Stimulated activated naive CD8-positive, alpha-beta T cell treated with anti-CD3 and anti-CD28 coated beads, Interleukin-15, Interleukin-2, amounts not matched to agents 100 ng/mL and 50 ng/mL, for 24 hours (primary cell): ENCODE data around the gene EPHB6.

Experiments
- H3K27ac Mint-ChIP-seq: one replicate; pipeline ENCODE4 v1.8.0; 2021; ENCODE audit warnings: mild to moderate bottlenecking, mixed read lengths
- H3K27me3 Mint-ChIP-seq: one replicate; pipeline ENCODE4 v1.8.0; 2021; ENCODE audit warnings: mixed read lengths
- H3K36me3 Mint-ChIP-seq: one replicate; pipeline ENCODE4 v1.8.0; 2021; ENCODE audit warnings: low read depth, mixed read lengths
- H3K4me1 Mint-ChIP-seq: one replicate; pipeline ENCODE4 v1.8.0; 2021; ENCODE audit warnings: low read depth, mixed read lengths
- H3K4me3 Mint-ChIP-seq: one replicate; pipeline ENCODE4 v1.8.0; 2021; ENCODE audit warnings: mild to moderate bottlenecking, mixed read lengths
- H3K9me3 Mint-ChIP-seq: one replicate; pipeline ENCODE4 v1.8.0; 2021; ENCODE audit warnings: mixed read lengths

The EPHB6 gene

GRCh38 chr7:142887282-142888015 lies 32.6 kb downstream of the EPHB6 start:
- H3K27me3 Mint-ChIP-seq: no peaks in the 10 kb centered on the region
- no peaks in the 10 kb centered on the region for H3K36me3 Mint-ChIP-seq
- no peak overlapping the region for H3K27ac Mint-ChIP-seq
- no peaks in the 10 kb centered on the region for H3K9me3 Mint-ChIP-seq
- no peaks in the 10 kb centered on the region for H3K4me1 Mint-ChIP-seq
- H3K4me3 Mint-ChIP-seq: no peak overlapping the region

- Mint-ChIP-seq H3K4me3 (no peak overlapping the region), H3K36me3 (no peaks in the 10 kb centered on the region), H3K27ac (no peak overlapping the region), H3K9me3 (no peaks in the 10 kb centered on the region), H3K27me3 (no peaks in the 10 kb centered on the region), H3K4me1 (no peaks in the 10 kb centered on the region)
Observed at GRCh38 chr7:142889816-142890215, 34.9 kb downstream of the EPHB6 start.

DNA sequence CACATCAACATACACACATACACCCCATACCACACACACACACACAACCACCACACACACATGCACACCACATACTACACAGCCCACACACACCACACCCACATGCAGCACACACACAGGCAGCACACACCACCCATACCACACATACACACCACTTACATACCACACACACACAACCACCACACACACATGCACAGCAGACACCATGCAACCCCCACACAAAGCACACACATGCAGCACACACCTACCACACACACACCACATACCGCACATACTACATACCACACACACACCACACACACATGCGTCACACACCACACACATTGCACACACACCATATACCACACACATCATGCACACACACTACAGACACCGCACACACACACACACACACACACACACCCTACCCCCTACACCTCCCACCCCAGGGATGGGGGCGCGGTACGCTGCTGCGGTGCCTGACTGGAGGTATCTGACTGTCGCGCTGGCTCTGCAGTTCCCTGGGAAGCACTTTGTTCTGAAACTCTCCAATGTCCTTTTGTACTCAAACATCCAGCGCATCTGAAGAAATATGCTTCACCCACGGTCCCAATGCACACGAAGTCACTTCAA lies 36.1 kb downstream of the EPHB6 start:
- H3K9me3 Mint-ChIP-seq: no peaks in the 10 kb centered on the region
- H3K27me3 Mint-ChIP-seq: no peaks in the 10 kb centered on the region
- H3K27ac Mint-ChIP-seq: no peak overlapping the region
- no peaks in the 10 kb centered on the region for H3K36me3 Mint-ChIP-seq
- no peak overlapping the region for H3K4me3 Mint-ChIP-seq
- no peaks in the 10 kb centered on the region for H3K4me1 Mint-ChIP-seq

DNA sequence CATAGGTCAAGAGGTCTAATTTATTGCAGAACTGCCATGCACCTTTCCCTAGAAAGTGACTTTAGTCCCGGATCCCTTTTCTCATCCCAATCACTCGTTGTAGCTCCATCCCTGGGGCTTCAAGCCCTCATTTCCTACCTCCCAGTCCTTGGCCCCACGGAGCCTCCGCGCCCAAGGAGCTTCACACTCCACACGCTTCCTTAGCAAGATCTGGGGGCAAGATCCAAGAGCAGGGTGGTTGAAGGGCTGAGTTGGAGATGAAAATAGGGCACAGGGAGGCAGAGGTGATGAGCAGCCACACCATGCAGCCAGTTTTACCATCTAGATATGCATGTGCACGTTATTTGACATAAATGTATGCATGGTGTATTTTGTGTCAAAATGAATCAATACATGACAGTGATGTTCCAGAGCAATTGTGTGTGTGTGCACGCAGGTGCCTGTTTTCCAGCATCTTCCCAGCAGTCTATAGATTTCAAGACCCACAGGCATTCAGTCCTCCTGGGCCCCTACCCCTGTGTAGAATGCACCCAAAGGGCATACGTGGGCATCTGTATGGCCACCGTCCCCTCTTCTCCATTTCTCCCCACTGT lies 36.7 kb downstream of the EPHB6 start:
- Mint-ChIP-seq H3K4me3 (no peak overlapping the region), H3K4me1 (no peaks in the 10 kb centered on the region), H3K27ac (no peak overlapping the region), H3K36me3 (no peaks in the 10 kb centered on the region), H3K27me3 (no peaks in the 10 kb centered on the region), H3K9me3 (no peaks in the 10 kb centered on the region)

GRCh38 chr7:142892951-142893350 lies 38.1 kb downstream of the EPHB6 start:
- H3K36me3 Mint-ChIP-seq: no peaks in the 10 kb centered on the region
- no peaks in the 10 kb centered on the region for H3K27me3 Mint-ChIP-seq
- H3K4me1 Mint-ChIP-seq: no peaks in the 10 kb centered on the region
- H3K9me3 Mint-ChIP-seq: no peaks in the 10 kb centered on the region
- H3K4me3 Mint-ChIP-seq: no peak overlapping the region
- H3K27ac Mint-ChIP-seq: no peak overlapping the region

DNA sequence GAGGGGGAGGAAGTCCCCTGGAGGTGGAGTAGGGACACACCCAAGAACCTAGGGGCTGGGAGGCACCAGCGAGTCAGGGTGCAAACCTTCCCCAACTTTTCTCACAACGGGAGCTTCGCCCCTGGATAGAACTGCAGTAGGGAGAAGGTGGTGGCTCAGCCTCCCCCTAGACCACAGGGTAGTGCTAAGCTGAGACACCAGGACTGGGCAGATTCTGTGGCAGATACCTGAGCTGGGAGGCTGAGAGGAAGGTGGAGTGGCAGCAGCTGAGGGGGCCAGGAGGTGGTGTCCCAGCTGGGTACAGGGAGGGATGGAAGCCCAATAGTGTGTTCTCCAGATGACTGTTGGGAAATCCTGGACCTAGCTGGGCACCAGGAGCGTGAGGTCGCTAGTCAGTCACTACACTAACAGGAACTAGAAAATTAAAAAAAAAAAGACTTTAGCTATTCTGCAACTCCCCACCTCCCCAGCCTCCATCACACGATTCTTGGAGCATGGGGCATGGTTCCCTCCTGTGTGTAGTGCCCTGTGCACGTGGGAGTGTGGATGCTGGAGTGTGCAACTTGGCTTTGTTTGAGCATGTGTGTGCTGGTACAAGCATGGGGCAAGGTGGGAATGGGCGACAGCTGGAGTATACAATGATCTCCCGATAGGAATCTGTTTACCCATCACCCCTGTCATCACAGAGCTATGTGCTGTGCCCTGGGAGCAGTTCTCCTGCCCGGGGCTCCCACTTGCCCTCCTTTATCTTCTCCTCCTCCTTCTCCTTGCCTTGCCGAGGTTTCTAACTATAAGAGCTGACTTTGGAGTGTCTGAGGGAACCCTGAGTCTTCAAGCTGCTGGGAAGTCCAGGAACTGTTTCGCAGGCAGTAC lies 39.5 kb downstream of the EPHB6 start:
- Mint-ChIP-seq H3K9me3 (no peaks in the 10 kb centered on the region), H3K27ac (no peak overlapping the region), H3K27me3 (no peaks in the 10 kb centered on the region), H3K4me3 (no peak overlapping the region), H3K4me1 (no peaks in the 10 kb centered on the region), H3K36me3 (no peaks in the 10 kb centered on the region)

GRCh38 chr7:142894985-142895593 lies 40.2 kb downstream of the EPHB6 start:
- no peak overlapping the region for H3K27ac Mint-ChIP-seq
- no peaks in the 10 kb centered on the region for H3K4me1 Mint-ChIP-seq
- H3K9me3 Mint-ChIP-seq: no peaks in the 10 kb centered on the region
- H3K27me3 Mint-ChIP-seq: no peaks in the 10 kb centered on the region
- no peak overlapping the region for H3K4me3 Mint-ChIP-seq
- H3K36me3 Mint-ChIP-seq: no peaks in the 10 kb centered on the region

- H3K27ac Mint-ChIP-seq: no peak overlapping the region
- no peak overlapping the region for H3K4me3 Mint-ChIP-seq
- H3K36me3 Mint-ChIP-seq: no peaks in the 10 kb centered on the region
- no peaks in the 10 kb centered on the region for H3K27me3 Mint-ChIP-seq
- H3K4me1 Mint-ChIP-seq: no peaks in the 10 kb centered on the region
- no peaks in the 10 kb centered on the region for H3K9me3 Mint-ChIP-seq
Observed at GRCh38 chr7:142896151-142896550, 41.3 kb downstream of the EPHB6 start.

DNA sequence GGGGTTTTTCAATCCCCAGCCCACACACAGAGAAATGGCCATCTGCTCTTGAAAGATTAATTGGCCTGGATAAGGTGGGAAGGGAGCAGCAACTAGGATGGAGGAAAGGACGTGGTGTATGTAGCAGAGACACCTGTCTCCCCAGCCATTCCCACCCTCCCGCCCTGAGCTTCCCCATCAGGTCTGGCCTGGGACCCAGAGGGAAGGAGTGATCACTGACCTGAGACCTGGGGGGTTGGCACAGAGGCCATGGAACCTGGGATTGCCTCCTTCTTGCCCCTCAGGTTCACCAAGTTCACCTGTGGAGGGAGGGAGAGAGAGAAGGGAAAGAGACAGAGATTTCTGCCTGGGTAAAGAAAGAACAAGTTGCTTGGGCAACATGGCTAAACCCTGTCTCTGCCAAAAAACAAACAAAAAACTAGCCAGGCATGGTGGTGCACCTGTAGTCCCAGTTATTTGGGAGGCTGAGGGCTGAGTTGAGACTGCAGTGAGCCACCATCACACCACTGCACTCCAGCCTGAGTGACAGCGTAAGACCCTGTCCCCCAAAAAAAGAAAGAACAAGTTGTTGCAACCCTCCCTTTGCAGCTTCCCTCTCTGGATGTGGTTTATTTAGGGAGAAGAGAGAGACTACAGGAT lies 42.0 kb downstream of the EPHB6 start:
- Mint-ChIP-seq H3K4me3 (no peak overlapping the region), H3K4me1 (no peaks in the 10 kb centered on the region), H3K9me3 (no peaks in the 10 kb centered on the region), H3K27ac (no peak overlapping the region), H3K36me3 (no peaks in the 10 kb centered on the region), H3K27me3 (no peaks in the 10 kb centered on the region)

GRCh38 chr7:142897691-142898090 lies 42.8 kb downstream of the EPHB6 start:
- Mint-ChIP-seq H3K27me3 (no peaks in the 10 kb centered on the region), H3K4me1 (no peaks in the 10 kb centered on the region), H3K9me3 (no peaks in the 10 kb centered on the region), H3K27ac (no peak overlapping the region), H3K36me3 (no peaks in the 10 kb centered on the region), H3K4me3 (no peak overlapping the region)

DNA sequence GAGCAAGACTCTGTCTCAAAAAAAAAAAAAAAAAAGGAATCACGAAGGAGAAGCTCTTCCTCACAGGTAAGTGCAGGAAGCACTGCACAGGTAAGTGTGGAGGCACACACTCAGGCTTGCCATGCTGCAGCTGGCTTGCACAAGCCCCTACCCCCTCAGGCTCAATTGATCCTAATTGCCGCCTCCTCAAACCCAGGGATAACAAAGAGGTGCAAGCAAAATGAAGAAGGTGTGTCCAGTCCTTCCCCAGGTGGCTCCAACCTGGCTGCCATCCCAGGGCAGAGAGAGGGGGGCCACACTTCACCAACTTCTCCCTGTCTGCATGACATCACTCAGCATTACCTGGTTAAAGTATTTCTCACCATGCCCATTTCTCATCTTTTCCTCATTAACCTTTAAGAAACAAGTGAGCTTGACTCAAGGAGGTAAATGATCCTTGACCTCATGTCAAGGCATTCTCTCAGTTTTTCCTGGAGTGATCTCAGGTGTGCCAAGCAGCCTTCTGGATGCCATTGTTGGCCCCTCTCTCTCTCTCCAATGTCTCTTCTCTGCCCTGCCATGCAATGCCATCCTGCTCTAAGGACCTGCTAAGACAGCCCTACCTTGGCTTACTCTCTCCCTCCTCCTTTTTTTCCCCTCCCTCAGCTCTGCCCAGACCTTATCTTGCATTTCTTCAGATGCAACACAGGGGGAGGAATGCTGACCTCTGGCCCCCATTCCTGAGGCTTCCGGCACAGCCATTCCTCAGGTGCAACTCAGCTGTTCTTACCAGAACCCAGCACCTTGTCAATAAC lies 43.7 kb downstream of the EPHB6 start:
- Mint-ChIP-seq H3K36me3 (no peaks in the 10 kb centered on the region), H3K9me3 (no peaks in the 10 kb centered on the region), H3K4me1 (no peaks in the 10 kb centered on the region), H3K4me3 (no peak overlapping the region), H3K27ac (no peak overlapping the region), H3K27me3 (no peaks in the 10 kb centered on the region)

GRCh38 chr7:142899661-142900060 lies 44.8 kb downstream of the EPHB6 start:
- Mint-ChIP-seq H3K4me3 (no peak overlapping the region), H3K36me3 (no peaks in the 10 kb centered on the region), H3K4me1 (no peaks in the 10 kb centered on the region)

DNA sequence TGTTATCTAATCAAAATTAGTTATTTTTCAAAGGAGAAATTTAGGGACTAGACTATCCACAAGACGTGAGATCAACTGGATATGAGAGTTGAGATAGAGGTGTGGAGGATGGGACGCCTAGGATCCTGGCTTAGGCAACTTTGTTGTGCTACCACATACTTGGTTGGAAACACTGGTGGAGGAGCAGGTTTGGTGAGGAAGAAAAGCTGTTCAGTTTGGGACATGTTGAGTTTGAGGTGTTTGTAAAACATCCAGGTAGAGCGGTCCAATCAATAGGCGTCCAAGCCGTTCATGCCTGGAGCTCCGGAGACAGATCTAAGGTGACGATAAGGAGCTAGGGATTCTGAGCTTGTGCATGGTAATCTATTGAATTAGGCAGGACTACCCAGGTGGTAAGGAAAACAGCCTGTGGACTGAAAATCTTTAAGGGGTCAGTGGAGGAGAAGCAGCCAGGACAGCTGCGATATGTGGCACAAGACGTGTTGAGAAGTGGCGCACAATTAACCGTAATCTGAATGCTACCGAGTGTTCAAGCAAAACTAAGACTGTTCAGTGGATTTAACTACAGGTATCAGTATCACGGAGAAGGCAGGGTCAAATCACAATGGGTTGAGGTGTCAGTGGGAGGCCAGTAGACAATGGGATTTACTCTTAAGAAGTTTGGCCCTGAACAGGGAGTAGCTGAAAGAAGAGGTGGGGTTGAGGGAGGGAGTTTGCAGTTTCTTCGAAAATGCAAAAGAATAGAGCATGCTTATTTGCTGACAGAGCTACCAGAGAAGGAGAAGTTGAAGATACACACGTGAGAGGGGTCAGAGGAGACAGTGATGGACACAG lies 46.8 kb downstream of the EPHB6 start:
- no peaks in the 10 kb centered on the region for H3K27me3 Mint-ChIP-seq
- no peak overlapping the region for H3K27ac Mint-ChIP-seq
- H3K9me3 Mint-ChIP-seq: no peaks in the 10 kb centered on the region
- H3K36me3 Mint-ChIP-seq: no peaks in the 10 kb centered on the region
- no peaks in the 10 kb centered on the region for H3K4me1 Mint-ChIP-seq
- H3K4me3 Mint-ChIP-seq: no peak overlapping the region

More at GRCh38 chr7:142899661-142900060, 44.8 kb downstream of the EPHB6 start:
- Mint-ChIP-seq H3K9me3 (no peaks in the 10 kb centered on the region), H3K27ac (no peak overlapping the region), H3K27me3 (no peaks in the 10 kb centered on the region)
